Ovary (tissue), 9 donors: ENCODE data around the gene OGDHL. TPM values are rescaled to one million over a fixed set of nuclear protein-coding genes. Genes with fewer than 3 reads are reported as not detected.

Source experiments
- DNase-seq, 5 donors: peaks; one replicate each; pipeline ENCODE4 v3.0.0-alpha.2; 2019 to 2020
- H3K27ac ChIP-seq, 2 donors: fragments of 200-600 bp; one replicate each; pipeline versions ENCODE4 v1.5.1 to v1.8.0; 2019 to 2022
- H3K27me3 ChIP-seq: fragments of 200-600 bp; one replicate; pipeline ENCODE4 v1.8.0; 2022
- H3K36me3 ChIP-seq: fragments of 200-600 bp; sonication (generic); one replicate; pipeline ENCODE4 v1.5.1; 2019
- H3K4me1 ChIP-seq: one replicate; pipeline ENCODE4 v1.8.1; 2013; ENCODE audit warnings: mild to moderate bottlenecking, moderate library complexity; ENCODE audit not compliant: insufficient read depth
- H3K4me3 ChIP-seq: fragments of 200-600 bp; sonication (generic); one replicate; pipeline ENCODE4 v1.5.1; 2017
- H3K9me3 ChIP-seq, 2 donors: fragments of 200-600 bp in 1 of 2; sonication (generic) in 1 of 2; one replicate each; pipeline versions ENCODE4 v1.5.1 to v1.8.1; 2013 to 2019; ENCODE audit warnings: mild to moderate bottlenecking in 1 of 2, moderate library complexity in 1 of 2
- EP300 ChIP-seq: sonication (generic); formaldehyde crosslinking; IDR thresholded peaks from one replicate; pipeline ENCODE4 v1.6.1; 2017; ENCODE audit warnings: antibody characterized with exemption
- POLR2A ChIP-seq: fragments of 450-650 bp; IDR thresholded peaks from one replicate; pipeline ENCODE4 v1.6.1; 2017; ENCODE audit warnings: antibody characterized with exemption, mild to moderate bottlenecking, moderate library complexity
- WGBS, 3 donors: extraction: QIAGEN DNeasy Blood & Tissue Kit in 1 of 3; methylation state at CpG; one replicate each; pipeline versions ENCODE4 v1.1.5 to v1.1.7; 2013 to 2017; 5-methylcytosine and 5-hydroxymethylcytosine counted together
- intact Hi-C, 4 donors: fragments of 100-400 bp; cut with DNase I; formaldehyde crosslinking; loops; one replicate each; pipeline versions ENCODE4 v1.11.0 to v1.15.1; 2022 to 2023
- polyA plus RNA-seq, 2 donors: library from polyadenylated mRNA; stranded (reverse); fragments of 200-250 nt in 1 of 2; fragments of 350-450 nt in 1 of 2; fragmentation: Illumina TruSeq in 1 of 2; extraction: RNeasy Lipid Tissue Mini Kit (QIAGEN cat#74804) in 1 of 2; gene quantifications; one replicate each; pipeline ENCODE4 v1.2.3, GENCODE V29; 2013 to 2014
- total RNA-seq, 7 donors: library from RNA; depleted of rRNA in 2 of 7; stranded (reverse); fragments of >200 nt in 2 of 7; fragmentation: NEBNext Ultra II Directional in 3 of 7; extraction: Animal tissue kit (Norgen Biotek cat#: 25700) in 3 of 7; gene quantifications; one replicate each; pipeline versions ENCODE4 v1.1.0 to v1.2.4, GENCODE V29; 2016 to 2023
- TF ChIP-seq, protein P1 (sequence below), 3 donors: fragments of 450-650 bp in 2 of 3; fragments of 200-600 bp in 1 of 3; IDR thresholded peaks; one replicate each; pipeline versions ENCODE4 v1.5.1 to v1.8.0; 2016 to 2022; ENCODE audit warnings: antibody characterized with exemption in 3 of 3, mild to moderate bottlenecking in 1 of 3
- donor health status: DM: no; HTN: no; CAD: no; lungs with moderate emphysema.
- donor health status: DM: no; HTN: no; CAD: no.
- donor health status: Bipolar disorder and iron deficiency.
- donor health status: DM: yes; HTN: yes; CAD: no.
- donor health status: DM: no; HTN: no; CAD: no.
- donor health status: DM: yes; HTN: yes; CAD: no.

Gene OGDHL
- total and polyA plus RNA-seq, 9 donors = 0.60 to 3.3 (median 1.9) TPM

DNA sequence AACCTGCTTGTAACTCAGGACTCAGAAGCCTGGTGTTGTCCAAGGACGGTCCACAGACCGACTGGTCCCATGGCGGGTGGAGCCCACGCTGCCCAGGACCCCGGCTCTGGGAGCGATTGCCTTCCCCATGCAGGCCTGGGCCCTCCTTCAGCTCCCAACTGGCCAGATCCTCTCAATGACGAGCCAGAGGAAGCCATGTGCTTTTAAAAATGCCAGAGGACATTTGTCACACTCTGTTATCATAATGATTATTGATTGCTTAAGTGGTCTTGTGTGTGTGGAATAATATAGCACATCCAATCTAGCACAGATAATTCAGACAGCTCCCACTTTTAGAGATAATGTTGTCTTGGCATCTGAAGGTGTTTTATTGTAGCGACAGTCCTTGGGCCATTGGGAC lies 22.6 kb upstream of the OGDHL start:
- no peaks in the 10 kb centered on the region for H3K4me1 ChIP-seq
- no peak for DNase-seq
- no peak overlapping the region for H3K27ac ChIP-seq
- no peaks in the 10 kb centered on the region for H3K36me3 ChIP-seq
- intact Hi-C loops = no loop called here
- 61 to 69% (median 64%) methylated on average over 8 of the region's 8 CpGs for WGBS, 3 donors
- TF ChIP-seq, protein P1, sequence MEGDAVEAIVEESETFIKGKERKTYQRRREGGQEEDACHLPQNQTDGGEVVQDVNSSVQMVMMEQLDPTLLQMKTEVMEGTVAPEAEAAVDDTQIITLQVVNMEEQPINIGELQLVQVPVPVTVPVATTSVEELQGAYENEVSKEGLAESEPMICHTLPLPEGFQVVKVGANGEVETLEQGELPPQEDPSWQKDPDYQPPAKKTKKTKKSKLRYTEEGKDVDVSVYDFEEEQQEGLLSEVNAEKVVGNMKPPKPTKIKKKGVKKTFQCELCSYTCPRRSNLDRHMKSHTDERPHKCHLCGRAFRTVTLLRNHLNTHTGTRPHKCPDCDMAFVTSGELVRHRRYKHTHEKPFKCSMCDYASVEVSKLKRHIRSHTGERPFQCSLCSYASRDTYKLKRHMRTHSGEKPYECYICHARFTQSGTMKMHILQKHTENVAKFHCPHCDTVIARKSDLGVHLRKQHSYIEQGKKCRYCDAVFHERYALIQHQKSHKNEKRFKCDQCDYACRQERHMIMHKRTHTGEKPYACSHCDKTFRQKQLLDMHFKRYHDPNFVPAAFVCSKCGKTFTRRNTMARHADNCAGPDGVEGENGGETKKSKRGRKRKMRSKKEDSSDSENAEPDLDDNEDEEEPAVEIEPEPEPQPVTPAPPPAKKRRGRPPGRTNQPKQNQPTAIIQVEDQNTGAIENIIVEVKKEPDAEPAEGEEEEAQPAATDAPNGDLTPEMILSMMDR (IDR thresholded peaks at IDR 0.05) = no peak
- TF ChIP-seq POLR2A = no peak
- no peak for TF ChIP-seq EP300
- no peaks in the 10 kb centered on the region for H3K27me3 ChIP-seq
- no peak overlapping the region for H3K4me3 ChIP-seq
- H3K9me3 ChIP-seq = no peaks in the 10 kb centered on the region

DNA sequence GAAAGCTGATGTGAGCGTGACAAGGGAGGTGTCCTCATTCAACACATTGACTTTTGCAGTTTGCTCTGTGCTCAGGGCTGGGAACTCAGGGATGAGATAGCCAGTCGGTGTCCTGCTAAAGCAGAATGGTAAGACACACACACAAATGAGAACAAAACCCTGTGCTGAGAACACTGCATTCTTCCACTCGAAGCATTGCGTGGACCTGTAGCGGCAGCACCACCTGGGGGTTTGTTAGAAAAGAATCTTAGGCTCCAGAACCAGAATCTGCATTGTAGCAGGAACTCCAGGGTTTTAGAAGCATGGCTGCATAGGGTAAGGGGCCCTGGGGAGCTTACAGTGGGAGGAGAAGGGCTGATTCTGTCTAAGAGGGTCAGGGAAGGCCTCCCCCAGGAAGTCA lies 21.5 kb upstream of the OGDHL start:
- DNase-seq = no peak
- no peak overlapping the region for H3K4me3 ChIP-seq
- intact Hi-C loops = no loop called here
- no peak overlapping the region for H3K27ac ChIP-seq
- WGBS, 3 donors = 46 to 49% (median 46%) methylated on average over 5 of the region's 5 CpGs
- H3K27me3 ChIP-seq = no peaks in the 10 kb centered on the region
- H3K4me1 ChIP-seq = no peaks in the 10 kb centered on the region
- H3K9me3 ChIP-seq = no peaks in the 10 kb centered on the region
- H3K36me3 ChIP-seq = no peaks in the 10 kb centered on the region
- no peak for TF ChIP-seq POLR2A
- TF ChIP-seq, protein P1 (IDR thresholded peaks at IDR 0.05) = no peak

DNA sequence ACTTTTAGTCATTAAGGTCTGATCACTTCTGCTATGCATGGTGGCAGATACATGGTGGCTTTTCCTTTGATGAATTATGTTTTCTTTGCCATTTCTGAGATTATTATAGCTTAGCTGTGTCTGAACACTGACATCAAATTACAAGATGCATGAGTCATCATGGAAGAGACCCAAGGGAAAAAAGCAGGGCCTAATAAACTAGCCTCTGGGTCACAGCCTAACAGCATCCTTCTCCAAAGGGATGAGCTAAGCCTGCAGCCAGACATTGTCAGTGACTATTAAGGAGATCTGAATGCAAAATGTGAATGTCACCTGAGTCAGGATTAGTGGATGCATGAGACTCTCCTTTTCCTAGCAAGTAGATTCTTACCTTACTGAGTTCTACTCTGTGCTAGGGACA lies 19.1 kb upstream of the OGDHL start:
- DNase-seq = no peak
- TF ChIP-seq, protein P1 (IDR thresholded peaks at IDR 0.05) = no peak
- no peak for TF ChIP-seq EP300
- no peak for TF ChIP-seq POLR2A
- no peaks in the 10 kb centered on the region for H3K27me3 ChIP-seq
- no peaks in the 10 kb centered on the region for H3K9me3 ChIP-seq
- intact Hi-C loops = no loop called here
- no peak overlapping the region for H3K27ac ChIP-seq
- no peaks in the 10 kb centered on the region for H3K4me1 ChIP-seq
- H3K4me3 ChIP-seq = no peak overlapping the region
- no peaks in the 10 kb centered on the region for H3K36me3 ChIP-seq

DNA sequence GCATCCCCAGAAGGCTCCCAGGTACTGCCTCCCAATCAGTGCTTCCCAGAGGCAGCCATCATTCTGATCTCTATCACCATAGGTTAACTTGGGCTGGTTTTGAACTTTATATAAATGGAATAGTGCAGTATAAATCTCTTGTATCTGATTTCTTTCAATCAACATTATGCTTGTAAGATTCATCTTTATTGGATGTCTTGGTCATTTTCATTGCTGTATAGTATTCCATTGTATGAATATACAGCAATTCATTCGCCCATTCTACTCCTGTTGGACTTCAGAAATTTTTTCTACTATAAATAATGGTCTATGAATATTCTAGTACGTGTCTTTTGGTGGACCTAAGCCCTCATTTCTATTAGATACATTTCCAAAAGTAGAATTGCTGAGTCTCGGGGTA lies 16.1 kb upstream of the OGDHL start:
- intact Hi-C loops = no loop called here
- WGBS, 3 donors = 71 to 75% (median 72%) methylated on average over 3 of the region's 3 CpGs
- no peaks in the 10 kb centered on the region for H3K9me3 ChIP-seq

More for the DNA sequence above, 16.1 kb upstream of the OGDHL start:
- TF ChIP-seq POLR2A (no peak), EP300 (no peak)
- TF ChIP-seq, protein P1 (IDR thresholded peaks at IDR 0.05) = no peak
- H3K4me1 ChIP-seq = no peaks in the 10 kb centered on the region
- no peaks in the 10 kb centered on the region for H3K36me3 ChIP-seq
- DNase-seq = no peak
- H3K27ac ChIP-seq = no peak overlapping the region
- H3K27me3 ChIP-seq = no peaks in the 10 kb centered on the region
- no peak overlapping the region for H3K4me3 ChIP-seq
